SHP77 treated with DMSO at 0.1 percent for 48 hours (cell line): Measurements from ENCODE around the gene FAT4.

Experiments used
- DNase-seq: peaks from one replicate; lab custom pipeline; 2025; lab: John Stamatoyannopoulos, UW

FAT4 gene

DNA sequence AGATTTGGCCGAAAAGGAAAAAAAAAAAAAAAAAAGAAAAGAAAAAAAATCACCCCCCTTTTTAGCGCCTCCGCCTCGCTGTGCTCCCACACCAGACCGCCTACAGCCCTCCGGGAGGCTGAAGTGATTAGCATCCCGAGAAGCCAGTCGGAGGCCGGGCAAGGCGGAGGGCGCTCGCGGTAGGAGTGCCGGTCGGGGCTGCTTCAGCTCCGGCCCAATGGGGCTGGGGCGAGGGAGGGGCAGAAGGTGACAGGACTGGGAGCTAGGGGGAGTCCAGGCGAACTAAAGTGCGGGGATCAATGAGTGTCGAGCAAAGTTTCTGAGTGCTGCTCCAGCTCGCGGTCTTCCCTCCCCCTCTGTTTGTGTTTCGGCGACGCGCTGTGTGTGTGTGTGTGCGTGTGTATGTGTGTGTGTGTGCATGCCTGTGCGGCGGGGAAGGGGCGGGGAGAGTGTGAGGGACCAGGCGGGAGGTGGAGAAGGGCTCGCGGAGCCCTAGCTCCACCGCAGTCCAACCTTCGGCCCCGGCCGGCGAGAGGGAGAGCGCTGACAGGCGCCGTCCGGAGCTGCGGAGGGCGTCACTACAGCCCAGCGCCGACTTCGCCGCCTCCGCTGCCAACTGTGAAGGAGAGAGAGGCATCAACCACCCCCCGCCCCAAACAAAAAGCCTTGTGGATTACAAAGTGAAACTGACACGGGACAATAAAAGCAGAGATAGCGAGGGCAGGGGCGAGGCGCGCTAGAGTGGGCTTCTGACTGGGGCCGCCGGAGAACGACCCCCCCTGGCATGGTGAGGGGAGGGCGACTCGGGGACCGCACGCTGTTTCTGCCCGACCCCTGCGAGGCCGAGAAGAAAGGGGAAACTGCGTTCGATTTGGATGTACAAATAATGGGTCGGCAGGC, at the start of gene FAT4:
Gene FAT4, plus strand, starts transcription at position 280 of the 900 bp plus-strand sequence. CDS start 1,457 bp downstream, outside the sequence.
- peak; percentile 31 for DNase-seq

- no peak for DNase-seq
Observed at GRCh38 chr4:125265846-125266245, 48.9 kb upstream of the FAT4 start.

GRCh38 chr4:125266901-125267604, 47.7 kb upstream of the FAT4 start:
- DNase-seq = no peak

DNA sequence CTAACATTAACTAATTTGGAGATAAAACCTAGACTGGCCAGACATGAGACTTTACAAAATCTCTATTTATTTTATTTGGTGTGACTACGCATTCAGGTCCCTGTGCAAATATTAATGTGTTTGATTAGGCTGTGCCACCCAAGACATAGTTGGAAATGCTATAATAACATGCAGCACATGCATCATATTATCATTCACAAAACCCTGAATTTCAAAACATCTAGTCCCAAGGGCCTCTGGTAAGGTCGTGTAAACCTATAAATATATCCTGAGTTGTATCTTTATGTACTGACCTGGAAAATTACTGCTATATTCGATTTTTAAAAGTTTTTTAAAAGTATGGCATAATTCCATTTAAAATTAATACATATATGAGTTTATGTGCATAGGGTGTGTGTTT, 47.1 kb upstream of the FAT4 start:
- no peak for DNase-seq

GRCh38 chr4:125268068-125268755, 46.5 kb upstream of the FAT4 start:
- DNase-seq = no peak

GRCh38 chr4:125276811-125277210, 37.9 kb upstream of the FAT4 start:
- DNase-seq = no peak

DNA sequence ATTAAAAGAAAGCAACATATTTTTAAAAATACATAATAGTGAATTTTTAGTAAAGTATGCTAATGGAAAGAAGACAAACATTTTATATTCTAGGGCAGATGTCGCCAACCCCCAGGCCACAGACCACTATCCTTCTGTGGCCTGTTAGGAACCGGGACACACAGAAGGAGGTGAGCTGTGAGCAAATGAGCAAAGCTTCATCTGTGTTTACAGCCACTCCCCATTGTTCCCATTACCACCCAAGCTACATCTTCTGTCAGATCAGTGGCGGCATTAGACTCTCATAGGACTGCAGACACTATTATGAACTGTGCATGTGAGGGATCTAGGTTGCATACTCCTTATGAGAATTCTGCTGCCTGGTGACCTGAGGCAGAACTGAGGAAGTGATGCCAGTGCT, 37.0 kb upstream of the FAT4 start:
- no peak for DNase-seq

DNA sequence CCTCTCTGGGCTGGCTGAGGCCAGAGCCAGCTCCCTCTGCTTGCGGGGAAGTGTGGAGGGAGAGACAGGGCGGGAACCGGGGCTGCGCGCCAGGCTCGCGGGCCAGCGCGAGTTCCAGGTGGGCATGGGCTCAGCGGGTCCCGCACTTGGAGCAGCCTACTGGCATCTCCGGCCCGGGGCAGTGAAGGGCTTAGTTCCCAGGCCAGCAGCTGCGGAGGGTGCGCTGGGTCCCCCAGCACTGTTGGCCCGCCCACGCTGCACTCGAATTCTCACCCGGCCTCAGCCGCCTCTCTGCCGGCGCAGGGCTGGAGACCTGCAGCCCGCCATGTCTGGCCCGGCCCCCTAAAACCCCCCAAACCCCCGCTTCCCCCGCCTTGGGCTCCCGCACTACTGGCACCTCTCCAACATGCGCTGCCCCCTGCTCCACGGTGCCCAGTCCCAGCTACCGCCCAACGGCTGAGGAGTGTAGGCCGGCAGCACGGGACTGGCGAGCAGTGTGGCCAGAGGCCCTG, 33.8 kb upstream of the FAT4 start:
- DNase-seq = no peak

- no peak for DNase-seq
Observed at GRCh38 chr4:125283707-125284279, 31.0 kb upstream of the FAT4 start.

DNA sequence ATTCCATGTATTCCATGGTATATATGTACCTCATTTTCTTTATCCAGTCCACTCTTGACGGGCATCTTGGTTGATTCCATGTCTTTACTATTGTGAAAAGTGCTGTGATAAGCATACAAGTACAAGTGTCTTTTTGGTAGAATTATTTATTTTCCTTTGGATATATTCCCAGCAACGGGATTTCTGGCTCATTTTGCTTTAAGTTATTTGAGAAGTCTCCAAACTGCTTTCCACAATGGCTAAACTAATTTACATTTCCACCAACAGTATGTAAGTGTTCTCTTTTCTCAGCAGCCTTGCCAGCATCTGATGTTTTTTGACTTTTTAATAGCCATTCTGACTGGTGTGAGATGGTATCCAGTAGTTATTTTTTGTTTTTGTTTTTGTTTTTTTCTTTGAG, 17.6 kb upstream of the FAT4 start:
- no peak for DNase-seq

GRCh38 chr4:125303058-125303457, 11.7 kb upstream of the FAT4 start:
- no peak for DNase-seq

DNA sequence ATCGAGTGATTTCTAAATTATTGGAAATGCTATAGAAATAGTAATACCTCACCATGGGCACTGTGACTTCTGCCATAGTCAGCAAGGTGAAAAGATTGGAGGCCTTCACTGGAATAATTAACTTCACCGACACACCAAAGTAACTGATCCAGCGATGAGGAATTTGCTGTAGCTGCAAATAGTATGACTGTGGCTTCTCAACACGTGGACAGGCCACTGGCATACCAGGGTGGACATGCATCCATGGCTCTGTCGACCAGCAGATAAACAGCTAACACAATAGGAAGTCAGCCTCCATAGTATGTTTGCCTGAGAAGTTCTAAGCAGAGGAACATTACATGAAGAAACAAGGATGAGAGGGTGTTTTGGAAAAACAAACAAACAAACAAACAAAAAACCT, 10.9 kb upstream of the FAT4 start:
- no peak for DNase-seq

- no peak for DNase-seq
Observed at GRCh38 chr4:125306112-125306511, 8.6 kb upstream of the FAT4 start.

DNA sequence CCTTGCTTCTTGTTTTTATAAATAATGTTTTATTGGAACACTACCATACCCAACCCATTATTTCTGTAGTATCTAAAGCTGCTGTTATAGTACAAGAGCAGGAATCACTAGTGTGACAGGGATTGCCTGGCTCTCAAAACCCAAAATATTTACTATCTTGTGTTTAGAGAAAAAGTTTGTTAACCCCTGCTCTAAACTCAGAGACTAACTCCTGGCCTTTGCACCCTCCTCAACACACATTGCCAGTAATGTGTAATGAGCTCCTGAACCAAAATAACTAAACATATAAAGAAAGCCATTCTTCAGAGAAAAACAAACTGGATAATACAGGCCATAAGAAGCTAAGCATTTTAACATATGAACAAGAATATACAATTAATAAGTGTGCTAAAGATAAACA, 8.2 kb upstream of the FAT4 start:
- no peak for DNase-seq

- DNase-seq = no peak
Observed at GRCh38 chr4:125311503-125311902, 3.3 kb upstream of the FAT4 start.

- DNase-seq = peak; percentile 24
Observed at GRCh38 chr4:125313497-125313896, 1.3 kb upstream of the FAT4 start.

- no peak for DNase-seq
Observed at GRCh38 chr4:125313989-125314667, 627 bp upstream of the FAT4 start.

DNA sequence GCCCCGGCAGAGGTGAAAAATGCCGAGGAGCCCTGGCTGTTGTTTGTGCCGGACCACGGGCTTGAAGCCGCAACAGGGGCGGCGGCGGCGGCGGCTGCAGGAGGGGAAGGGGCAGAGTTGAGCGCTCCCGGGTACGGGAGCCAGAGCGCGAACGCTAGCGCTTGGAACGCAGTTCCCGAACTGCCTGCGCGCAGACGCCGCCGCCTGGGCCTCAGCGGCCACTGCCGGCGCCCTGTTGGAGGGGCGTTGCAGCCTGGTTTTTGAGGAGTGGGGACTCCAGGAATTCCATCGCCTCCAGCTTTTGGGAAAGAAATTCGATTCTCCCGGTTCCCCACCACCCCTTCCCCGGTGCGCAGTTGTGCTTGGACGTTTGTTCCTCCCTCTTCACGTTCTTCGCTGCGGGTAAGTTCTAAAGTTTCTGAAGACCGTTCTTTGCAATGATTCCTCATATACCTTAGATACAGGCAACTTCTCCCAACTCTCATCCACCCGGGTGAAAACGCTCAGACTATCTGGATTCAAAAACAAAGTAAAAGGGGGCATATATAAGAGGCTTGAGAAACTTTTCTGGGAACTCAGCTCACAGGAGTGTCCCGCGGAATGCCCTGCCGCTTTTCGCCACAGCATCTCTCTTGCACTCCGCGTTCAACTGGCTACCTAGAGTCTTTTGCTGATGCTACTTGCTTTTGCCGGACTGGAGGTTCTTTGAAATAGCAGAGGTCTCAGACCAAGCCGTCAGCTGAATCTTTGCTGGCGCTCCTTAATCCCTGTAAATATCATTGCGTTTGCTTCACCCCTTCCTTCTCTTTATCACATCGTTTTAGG, 1.0 kb downstream of the FAT4 start:
- DNase-seq = no peak

GRCh38 chr4:125316401-125316790, 1.6 kb downstream of the FAT4 start:
- no peak for DNase-seq

DNA sequence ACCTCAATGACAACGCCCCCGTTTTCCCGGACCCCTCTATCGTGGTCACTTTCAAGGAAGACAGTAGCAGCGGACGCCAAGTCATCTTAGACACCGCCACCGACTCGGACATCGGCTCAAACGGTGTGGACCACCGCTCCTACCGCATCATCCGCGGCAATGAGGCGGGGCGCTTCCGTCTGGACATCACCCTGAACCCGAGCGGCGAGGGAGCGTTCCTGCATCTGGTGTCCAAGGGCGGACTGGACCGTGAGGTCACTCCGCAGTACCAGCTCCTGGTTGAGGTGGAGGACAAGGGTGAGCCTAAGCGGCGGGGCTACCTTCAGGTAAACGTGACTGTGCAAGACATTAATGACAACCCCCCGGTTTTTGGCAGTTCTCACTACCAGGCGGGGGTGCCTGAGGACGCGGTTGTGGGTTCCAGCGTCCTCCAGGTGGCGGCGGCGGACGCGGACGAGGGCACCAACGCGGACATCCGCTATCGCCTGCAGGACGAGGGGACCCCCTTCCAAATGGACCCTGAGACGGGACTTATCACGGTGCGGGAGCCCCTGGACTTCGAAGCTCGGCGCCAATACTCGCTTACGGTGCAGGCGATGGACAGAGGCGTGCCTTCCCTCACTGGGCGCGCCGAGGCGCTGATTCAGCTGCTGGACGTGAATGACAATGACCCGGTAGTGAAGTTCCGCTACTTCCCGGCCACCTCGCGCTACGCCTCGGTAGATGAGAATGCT, 2.2 kb downstream of the FAT4 start:
- DNase-seq = no peak
